OCI-LY3 (cell line): ENCODE results near the gene ADD3.
"Not testable (repeated sequence)": the region's sequence is repeated elsewhere in the genome, so short reads cannot be mapped to it uniquely, and the experiment has no call there.

ENCODE experiments used
- EZH2phosphoT487 ChIP-seq: fragments of 200-600 bp; shearing (Covaris generic); IDR thresholded peaks from 2 replicates; pipeline ENCODE4 v1.6.1; 2018; ENCODE audit warnings: antibody characterized with exemption, mixed run types, low read depth
- TF ChIP-seq, protein P1 (sequence below): fragments of 200-600, 300-600 bp; sonication (generic); IDR thresholded peaks from 2 replicates; pipeline ENCODE4 v1.5.1; 2014; ENCODE audit warnings: antibody characterized with exemption, low read length, low read depth

DNA sequence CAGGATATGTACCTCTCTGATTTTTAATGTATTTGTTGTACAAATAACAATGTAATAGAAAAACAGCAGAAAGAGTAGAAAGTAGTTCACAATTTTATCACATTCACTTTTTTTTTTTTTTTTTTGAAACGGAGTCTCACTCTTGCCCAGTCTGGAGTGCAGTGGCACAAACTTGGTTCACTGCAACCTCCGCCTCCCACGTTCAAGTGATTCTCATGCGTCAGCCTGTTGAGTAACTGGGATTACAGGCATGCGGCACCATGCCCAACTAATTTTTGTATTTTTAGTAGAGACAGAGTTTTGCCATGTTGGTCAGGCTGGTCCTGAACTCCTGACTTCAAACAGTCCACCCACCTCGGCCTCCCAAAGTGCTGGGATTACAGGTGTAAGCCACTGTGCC is 128.1 kb downstream of the ADD3 start:
- TF ChIP-seq, protein P1, sequence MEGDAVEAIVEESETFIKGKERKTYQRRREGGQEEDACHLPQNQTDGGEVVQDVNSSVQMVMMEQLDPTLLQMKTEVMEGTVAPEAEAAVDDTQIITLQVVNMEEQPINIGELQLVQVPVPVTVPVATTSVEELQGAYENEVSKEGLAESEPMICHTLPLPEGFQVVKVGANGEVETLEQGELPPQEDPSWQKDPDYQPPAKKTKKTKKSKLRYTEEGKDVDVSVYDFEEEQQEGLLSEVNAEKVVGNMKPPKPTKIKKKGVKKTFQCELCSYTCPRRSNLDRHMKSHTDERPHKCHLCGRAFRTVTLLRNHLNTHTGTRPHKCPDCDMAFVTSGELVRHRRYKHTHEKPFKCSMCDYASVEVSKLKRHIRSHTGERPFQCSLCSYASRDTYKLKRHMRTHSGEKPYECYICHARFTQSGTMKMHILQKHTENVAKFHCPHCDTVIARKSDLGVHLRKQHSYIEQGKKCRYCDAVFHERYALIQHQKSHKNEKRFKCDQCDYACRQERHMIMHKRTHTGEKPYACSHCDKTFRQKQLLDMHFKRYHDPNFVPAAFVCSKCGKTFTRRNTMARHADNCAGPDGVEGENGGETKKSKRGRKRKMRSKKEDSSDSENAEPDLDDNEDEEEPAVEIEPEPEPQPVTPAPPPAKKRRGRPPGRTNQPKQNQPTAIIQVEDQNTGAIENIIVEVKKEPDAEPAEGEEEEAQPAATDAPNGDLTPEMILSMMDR = not testable (repeated sequence)
- TF ChIP-seq EZH2phosphoT487 = not testable (repeated sequence)
